ENCODE data around the gene HK3.

HK3 gene

GRCh38 chr5:176864755-176865154 is 34.4 kb downstream of the HK3 start:
- in situ Hi-C loops (cut with MboI; ENCODE audit: low pct_unique_long_range_greater_than_20kb, low sequenced_read_pairs, unreplicated experiment) = no loop called here
- no peak for TF ChIP-seq CTCF (IDR thresholded peaks at IDR 0.05; ENCODE audit: extremely low read depth, insufficient read depth, missing control alignments)

GRCh38 chr5:176863765-176864098 is 35.4 kb downstream of the HK3 start:
- DNase-seq (ENCODE audit: low spot score) = no peak
- in situ Hi-C loops (cut with MboI; ENCODE audit: low pct_unique_long_range_greater_than_20kb, low sequenced_read_pairs, unreplicated experiment) = no loop called here
- no peak for TF ChIP-seq CTCF (IDR thresholded peaks at IDR 0.05; ENCODE audit: extremely low read depth, insufficient read depth, missing control alignments)

More at GRCh38 chr5:176864755-176865154, 34.4 kb downstream of the HK3 start:
- no peak for DNase-seq (ENCODE audit: low spot score)

- no peak for DNase-seq (ENCODE audit: low spot score)
- in situ Hi-C loops (cut with MboI; ENCODE audit: low pct_unique_long_range_greater_than_20kb, low sequenced_read_pairs, unreplicated experiment) = no loop called here
- TF ChIP-seq CTCF (IDR thresholded peaks at IDR 0.05; ENCODE audit: extremely low read depth, insufficient read depth, missing control alignments) = no peak
Observed at GRCh38 chr5:176863041-176863764, 35.9 kb downstream of the HK3 start.

- DNase-seq (ENCODE audit: low spot score) = no peak
- TF ChIP-seq CTCF (IDR thresholded peaks at IDR 0.05; ENCODE audit: extremely low read depth, insufficient read depth, missing control alignments) = no peak
- in situ Hi-C loops (cut with MboI; ENCODE audit: low pct_unique_long_range_greater_than_20kb, low sequenced_read_pairs, unreplicated experiment) = no loop called here
Observed at GRCh38 chr5:176862330-176862995, 36.7 kb downstream of the HK3 start.

- in situ Hi-C loops (cut with MboI; ENCODE audit: low pct_unique_long_range_greater_than_20kb, low sequenced_read_pairs, unreplicated experiment) = no loop called here
- TF ChIP-seq CTCF (IDR thresholded peaks at IDR 0.05; ENCODE audit: extremely low read depth, insufficient read depth, missing control alignments) = no peak
- DNase-seq (ENCODE audit: low spot score) = no peak
Observed at GRCh38 chr5:176861276-176861675, 37.9 kb downstream of the HK3 start.

- in situ Hi-C loops (cut with MboI; ENCODE audit: low pct_unique_long_range_greater_than_20kb, low sequenced_read_pairs, unreplicated experiment) = no loop called here
- no peak for DNase-seq (ENCODE audit: low spot score)
- no peak for TF ChIP-seq CTCF (IDR thresholded peaks at IDR 0.05; ENCODE audit: extremely low read depth, insufficient read depth, missing control alignments)
Observed at GRCh38 chr5:176860381-176860780, 38.8 kb downstream of the HK3 start.

Measured in GM13977 (cell line).